Activated CD4-positive, CD25-positive, alpha-beta regulatory T cell treated with anti-CD3 and anti-CD28 coated beads, Interleukin-2, amount 50 U/mL, for 24 hours (primary cell): ENCODE results near the gene MAP4K1.

Experiments
- ATAC-seq, 2 donors: fragments of 150-1000 bp; cut with Tn5 transposase; one replicate each; pipeline ENCODE4 v1.10.0; 2021; ENCODE audit warnings: mild to moderate bottlenecking in 1 of 2, moderate library complexity in 1 of 2

Gene MAP4K1

DNA sequence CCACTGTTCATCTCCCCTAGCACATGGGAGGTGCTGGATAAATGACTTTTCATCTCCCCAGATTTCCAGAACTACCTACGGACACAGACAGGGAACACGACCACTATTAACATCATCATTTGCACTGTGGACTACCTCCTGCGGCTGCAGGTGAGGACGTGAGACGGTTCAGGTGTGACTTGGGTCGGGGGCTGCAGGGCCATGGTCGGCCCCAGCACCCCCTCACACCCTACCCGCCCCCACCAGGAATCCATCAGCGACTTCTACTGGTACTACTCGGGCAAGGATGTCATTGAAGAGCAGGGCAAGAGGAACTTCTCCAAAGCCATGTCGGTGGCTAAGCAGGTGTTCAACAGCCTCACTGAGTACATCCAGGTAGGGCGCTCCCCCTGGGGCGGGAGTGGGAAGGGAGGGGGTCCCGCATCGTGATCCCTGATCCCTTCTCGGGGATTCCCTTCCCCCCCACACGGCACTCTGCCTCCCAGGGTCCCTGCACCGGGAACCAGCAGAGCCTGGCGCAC is 74.4 kb downstream of the MAP4K1 start:
- ATAC-seq, result no peak

DNA sequence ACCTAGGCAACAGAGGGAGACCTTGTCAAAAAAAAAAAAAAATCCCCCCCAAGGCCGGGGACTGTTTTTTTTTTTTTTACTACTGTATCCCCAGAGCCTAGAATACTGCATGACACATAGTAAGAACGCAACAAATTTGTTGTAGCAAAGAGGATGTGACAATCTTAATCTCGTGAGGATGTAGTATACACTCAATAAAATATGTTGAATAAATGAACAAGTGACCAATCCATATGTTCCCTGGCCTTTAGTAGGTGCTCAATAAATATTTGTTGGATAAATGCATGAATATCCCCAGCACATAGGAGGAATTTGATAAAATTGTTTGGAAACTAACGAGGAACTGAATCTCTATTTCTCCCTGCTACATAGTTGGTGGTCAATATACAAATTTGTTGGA is 75.7 kb downstream of the MAP4K1 start:
- no peak for ATAC-seq

DNA sequence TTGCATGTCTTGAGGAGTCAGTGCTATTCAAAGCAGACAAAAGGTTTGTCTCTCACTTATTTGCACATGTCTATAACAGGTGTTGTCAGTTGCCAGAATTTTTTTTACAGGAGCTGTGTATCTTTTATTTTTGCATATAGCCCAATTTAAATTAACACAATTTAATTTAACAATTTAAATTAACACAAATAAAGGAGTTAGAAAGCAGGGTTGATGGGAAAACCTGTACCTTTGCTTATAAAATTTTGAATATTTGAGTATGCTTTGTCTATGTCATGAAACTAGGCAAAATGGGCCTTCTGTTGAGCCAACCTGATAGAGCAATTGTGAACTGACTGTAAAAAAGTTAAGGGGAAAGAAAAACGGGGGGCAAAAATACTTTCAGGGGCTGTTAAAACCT is 78.0 kb downstream of the MAP4K1 start:
- no peak for ATAC-seq

DNA sequence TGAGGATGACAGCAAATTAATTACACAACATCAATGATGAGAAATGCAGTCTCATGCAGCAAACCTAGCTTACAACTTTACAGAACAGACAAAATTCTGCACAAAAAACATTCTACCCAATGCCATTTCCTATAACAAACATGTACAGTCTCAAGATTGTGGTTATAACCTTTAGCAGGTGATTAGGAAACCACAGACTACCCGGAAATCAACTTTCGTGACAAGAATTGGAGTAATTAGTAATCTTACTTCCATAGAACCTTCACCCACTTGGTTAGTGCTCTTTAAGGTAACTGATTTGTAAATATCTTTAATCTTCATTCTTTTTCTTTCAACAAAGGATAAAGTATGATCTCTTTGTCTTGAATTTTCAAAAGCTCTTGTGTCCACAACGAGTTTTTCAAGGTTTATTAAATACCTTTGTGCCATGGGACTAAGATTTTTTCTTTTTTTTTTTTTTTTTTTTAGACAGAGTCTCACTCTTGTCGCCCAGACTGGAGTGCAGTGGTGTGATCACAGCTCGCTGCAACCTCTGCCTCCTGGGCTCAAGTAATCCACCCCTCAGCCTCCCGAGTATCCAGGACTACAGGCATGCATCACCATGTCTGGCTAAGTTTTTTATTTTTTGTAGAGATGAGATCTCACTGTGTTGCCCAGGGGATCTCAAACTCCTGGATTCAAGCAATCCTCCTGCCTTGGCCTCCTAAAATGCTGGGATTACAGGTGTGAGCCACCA is 78.8 kb downstream of the MAP4K1 start:
- ATAC-seq, result peak; percentile 89

DNA sequence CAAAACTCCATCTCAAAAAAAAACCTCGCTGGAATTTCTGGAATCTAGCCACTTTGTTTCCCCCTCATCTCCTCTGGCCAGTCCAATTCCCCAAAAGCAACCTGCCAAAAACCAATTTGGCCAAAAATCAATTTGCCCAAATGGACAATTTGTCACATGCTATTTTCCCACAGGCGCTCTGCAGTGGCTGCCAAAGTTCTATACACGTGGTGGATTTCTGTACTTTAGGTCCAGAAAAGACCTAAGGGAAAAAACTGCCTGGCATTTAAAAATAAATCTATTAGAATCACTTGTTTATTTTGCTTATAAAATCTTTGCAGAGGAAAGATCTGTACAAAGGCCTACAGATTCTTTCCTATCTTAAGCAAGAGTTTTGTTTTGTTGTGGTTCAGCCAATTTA is 79.4 kb downstream of the MAP4K1 start:
- ATAC-seq, result no peak
